Measurements from ENCODE around the gene IFNL1. TPM values are rescaled to one million over a fixed set of nuclear protein-coding genes. Genes with fewer than 3 reads are reported as not detected.
A peak's percentile ranks its signal among the peaks of the same experiment; 100 is the strongest.

The IFNL1 gene
- total RNA-seq, 2 donors from 2014 or later, result not detected

GRCh38 chr19:39318690-39319089 is 22.5 kb downstream of the IFNL1 start:
- TF ChIP-seq CTCF (IDR thresholded peaks at IDR 0.05), result no peak
- no peaks in the 10 kb centered on the region for H3K27me3 ChIP-seq (replicated peaks; ENCODE audit: insufficient read depth)
- no peak overlapping the region for H3K4me3 ChIP-seq
- peaks cover 4 to 10% of the 10 kb centered on the region in 2 donors for H3K4me1 ChIP-seq (ENCODE audit: control insufficient read depth in 1 of 2, low read depth in 2 of 2)
- H3K36me3 ChIP-seq, result no peaks in the 10 kb centered on the region
- H3K9me3 ChIP-seq, result no peaks in the 10 kb centered on the region
- ATAC-seq (ENCODE audit: insufficient number of reproducible peaks, low FRiP score, low read depth) (no peak), DNase-seq (ENCODE audit: low spot score) (no peak)
- no peak overlapping the region for H3K27ac ChIP-seq

GRCh38 chr19:39319098-39319891 is 23.1 kb downstream of the IFNL1 start:
- Histone ChIP-seq H3K27me3 (replicated peaks; ENCODE audit: insufficient read depth) (no peaks in the 10 kb centered on the region), H3K4me1 (ENCODE audit: control insufficient read depth in 1 of 2, low read depth in 2 of 2) (peaks cover 4 to 10% of the 10 kb centered on the region in 2 donors), H3K36me3 (no peaks in the 10 kb centered on the region), H3K4me3 (no peak overlapping the region), H3K27ac (no peak overlapping the region), H3K9me3 (no peaks in the 10 kb centered on the region)
- ATAC-seq (ENCODE audit: insufficient number of reproducible peaks, low FRiP score, low read depth), result no peak
- DNase-seq (ENCODE audit: low spot score), result no peak
- no peak for TF ChIP-seq CTCF (IDR thresholded peaks at IDR 0.05)

GRCh38 chr19:39319892-39320248 is 23.7 kb downstream of the IFNL1 start:
- no peak for DNase-seq (ENCODE audit: low spot score)
- no peak for ATAC-seq (ENCODE audit: insufficient number of reproducible peaks, low FRiP score, low read depth)
- Histone ChIP-seq H3K4me3 (peak overlapping the region; percentile 70), H3K36me3 (no peaks in the 10 kb centered on the region), H3K27ac (no peak overlapping the region), H3K4me1 (ENCODE audit: control insufficient read depth in 1 of 2, low read depth in 2 of 2) (peaks cover 4 to 10% of the 10 kb centered on the region in 2 donors), H3K27me3 (replicated peaks; ENCODE audit: insufficient read depth) (no peaks in the 10 kb centered on the region), H3K9me3 (no peaks in the 10 kb centered on the region)
- no peak for TF ChIP-seq CTCF (IDR thresholded peaks at IDR 0.05)

- H3K27me3 ChIP-seq (replicated peaks; ENCODE audit: insufficient read depth), result no peaks in the 10 kb centered on the region
- ATAC-seq (ENCODE audit: insufficient number of reproducible peaks, low FRiP score, low read depth) (no peak), DNase-seq (ENCODE audit: low spot score) (no peak)
- no peak for TF ChIP-seq CTCF (IDR thresholded peaks at IDR 0.05)
- H3K27ac ChIP-seq, result no peak overlapping the region
- no peaks in the 10 kb centered on the region for H3K9me3 ChIP-seq
- peaks cover 4 to 10% of the 10 kb centered on the region in 2 donors for H3K4me1 ChIP-seq (ENCODE audit: control insufficient read depth in 1 of 2, low read depth in 2 of 2)
- H3K36me3 ChIP-seq, result no peaks in the 10 kb centered on the region
- H3K4me3 ChIP-seq, result peak overlapping the region; percentile 42
Observed at GRCh38 chr19:39321117-39321831, 25.1 kb downstream of the IFNL1 start.

GRCh38 chr19:39321832-39322176 is 25.6 kb downstream of the IFNL1 start:
- no peak for TF ChIP-seq CTCF (IDR thresholded peaks at IDR 0.05)
- Histone ChIP-seq H3K9me3 (no peaks in the 10 kb centered on the region), H3K4me1 (ENCODE audit: control insufficient read depth in 1 of 2, low read depth in 2 of 2) (peaks cover 4 to 10% of the 10 kb centered on the region in 2 donors), H3K27ac (no peak overlapping the region), H3K36me3 (no peaks in the 10 kb centered on the region), H3K4me3 (no peak overlapping the region), H3K27me3 (replicated peaks; ENCODE audit: insufficient read depth) (no peaks in the 10 kb centered on the region)
- ATAC-seq (ENCODE audit: insufficient number of reproducible peaks, low FRiP score, low read depth), result no peak
- no peak for DNase-seq (ENCODE audit: low spot score)
